Measurements from ENCODE around the gene RPGRIP1L. TPM values are rescaled to one million over a fixed set of nuclear protein-coding genes. Genes with fewer than 3 reads are reported as not detected.

The RPGRIP1L gene
- polyA plus RNA-seq, 6 donors from 2014 or later: 2.0 to 3.4 (median 2.7) TPM

- Mint-ChIP-seq H3K9me3 (peaks cover 0 to 9% (median 5%) of the 10 kb centered on the region in 7 donors), H3K4me1 (no peaks in the 10 kb centered on the region), H3K4me3 (no peak overlapping the region), H3K27me3 (no peaks in the 10 kb centered on the region), H3K27ac (no peak overlapping the region), H3K36me3 (peaks cover 5 to 13% of the 10 kb centered on the region in 2 donors)
- DNase-seq (no peak), ATAC-seq (ENCODE audit: low read depth in 2 of 2) (no peak)
Measured at GRCh38 chr16:53600616-53601015, 103.0 kb downstream of the RPGRIP1L start.

- Mint-ChIP-seq H3K4me1 (no peaks in the 10 kb centered on the region), H3K36me3 (peaks cover 5 to 18% of the 10 kb centered on the region in 2 donors), H3K9me3 (peaks cover 4 to 12% (median 8%) of the 10 kb centered on the region in 7 donors), H3K4me3 (no peak overlapping the region), H3K27me3 (no peaks in the 10 kb centered on the region), H3K27ac (no peak overlapping the region)
- ATAC-seq (ENCODE audit: low read depth in 2 of 2): no peak
- DNase-seq: no peak
Measured at GRCh38 chr16:53600126-53600525, 103.5 kb downstream of the RPGRIP1L start.

GRCh38 chr16:53599548-53599947 lies 104.1 kb downstream of the RPGRIP1L start:
- Mint-ChIP-seq H3K27me3 (no peaks in the 10 kb centered on the region), H3K36me3 (peaks cover 5 to 21% of the 10 kb centered on the region in 2 donors), H3K4me1 (no peaks in the 10 kb centered on the region), H3K4me3 (no peak overlapping the region), H3K27ac (peak overlapping the region in 1 of 6 donors; percentile 40), H3K9me3 (peaks cover 5 to 18% (median 9%) of the 10 kb centered on the region in 7 donors)
- no peak for ATAC-seq (ENCODE audit: low read depth in 2 of 2)
- DNase-seq: no peak

- no peak for ATAC-seq (ENCODE audit: low read depth in 2 of 2)
- DNase-seq: no peak
- no peaks in the 10 kb centered on the region for H3K27me3 Mint-ChIP-seq
- H3K4me3 Mint-ChIP-seq: no peak overlapping the region
- peaks cover 5 to 21% of the 10 kb centered on the region in 2 donors for H3K36me3 Mint-ChIP-seq
- H3K9me3 Mint-ChIP-seq: peaks cover 5 to 22% (median 9%) of the 10 kb centered on the region in 7 donors
- no peak overlapping the region for H3K27ac Mint-ChIP-seq
- no peaks in the 10 kb centered on the region for H3K4me1 Mint-ChIP-seq
Measured at GRCh38 chr16:53598511-53599275, 105.0 kb downstream of the RPGRIP1L start.

- ATAC-seq (ENCODE audit: low read depth in 2 of 2) (no peak), DNase-seq (no peak)
- Mint-ChIP-seq H3K36me3 (peaks cover 5 to 21% of the 10 kb centered on the region in 2 donors), H3K27ac (no peak overlapping the region), H3K9me3 (peaks cover 5 to 22% (median 9%) of the 10 kb centered on the region in 7 donors), H3K27me3 (no peaks in the 10 kb centered on the region), H3K4me3 (no peak overlapping the region), H3K4me1 (no peaks in the 10 kb centered on the region)
Measured at GRCh38 chr16:53597776-53598175, 105.9 kb downstream of the RPGRIP1L start.

GRCh38 chr16:53588081-53588648 lies 115.5 kb downstream of the RPGRIP1L start:
- DNase-seq (no peak), ATAC-seq (ENCODE audit: low read depth in 2 of 2) (no peak)
- H3K4me3 Mint-ChIP-seq: no peak overlapping the region
- H3K4me1 Mint-ChIP-seq: no peaks in the 10 kb centered on the region
- peaks cover 0 to 22% (median 10%) of the 10 kb centered on the region in 7 donors for H3K9me3 Mint-ChIP-seq
- H3K36me3 Mint-ChIP-seq: peaks cover 0 to 7% of the 10 kb centered on the region in 2 donors
- H3K27ac Mint-ChIP-seq: no peak overlapping the region
- H3K27me3 Mint-ChIP-seq: peaks cover 0 to 6% (median 3%) of the 10 kb centered on the region in 3 donors

- DNase-seq: no peak
- H3K27ac Mint-ChIP-seq: no peak overlapping the region
- no peak overlapping the region for H3K4me3 Mint-ChIP-seq
- H3K36me3 Mint-ChIP-seq: no peaks in the 10 kb centered on the region
- H3K4me1 Mint-ChIP-seq: no peaks in the 10 kb centered on the region
- no peak for ATAC-seq (ENCODE audit: low read depth in 2 of 2)
- peaks cover 0 to 1% (median 0%) of the 10 kb centered on the region in 7 donors for H3K9me3 Mint-ChIP-seq
- H3K27me3 Mint-ChIP-seq: peaks cover 0 to 10% (median 9%) of the 10 kb centered on the region in 3 donors
Measured at GRCh38 chr16:53583401-53583800, 120.3 kb downstream of the RPGRIP1L start.

- ATAC-seq (ENCODE audit: low read depth in 2 of 2) (no peak), DNase-seq (no peak)
- H3K4me3 Mint-ChIP-seq: no peak overlapping the region
- H3K4me1 Mint-ChIP-seq: no peaks in the 10 kb centered on the region
- no peaks in the 10 kb centered on the region for H3K36me3 Mint-ChIP-seq
- no peak overlapping the region for H3K27ac Mint-ChIP-seq
- no peaks in the 10 kb centered on the region for H3K9me3 Mint-ChIP-seq
- H3K27me3 Mint-ChIP-seq: peaks cover 3 to 10% (median 9%) of the 10 kb centered on the region in 3 donors
Measured at GRCh38 chr16:53581784-53582183, 121.9 kb downstream of the RPGRIP1L start.

- no peaks in the 10 kb centered on the region for H3K9me3 Mint-ChIP-seq
- DNase-seq (no peak), ATAC-seq (ENCODE audit: low read depth in 2 of 2) (no peak)
- no peak overlapping the region for H3K27ac Mint-ChIP-seq
- H3K36me3 Mint-ChIP-seq: no peaks in the 10 kb centered on the region
- peaks cover 3 to 10% (median 9%) of the 10 kb centered on the region in 3 donors for H3K27me3 Mint-ChIP-seq
- no peak overlapping the region for H3K4me3 Mint-ChIP-seq
- no peaks in the 10 kb centered on the region for H3K4me1 Mint-ChIP-seq
Measured at GRCh38 chr16:53580038-53580802, 123.4 kb downstream of the RPGRIP1L start.

GRCh38 chr16:53576904-53577303 lies 126.8 kb downstream of the RPGRIP1L start:
- no peak overlapping the region for H3K4me3 Mint-ChIP-seq
- DNase-seq (no peak), ATAC-seq (ENCODE audit: low read depth in 2 of 2) (no peak)
- peaks cover 3 to 10% (median 9%) of the 10 kb centered on the region in 3 donors for H3K27me3 Mint-ChIP-seq
- H3K36me3 Mint-ChIP-seq: peaks cover under 1% of the 10 kb centered on the region in 2 donors
- no peaks in the 10 kb centered on the region for H3K4me1 Mint-ChIP-seq
- H3K27ac Mint-ChIP-seq: peak overlapping the region in 1 of 6 donors; percentile 21
- H3K9me3 Mint-ChIP-seq: peaks cover 0 to 17% (median 15%) of the 10 kb centered on the region in 7 donors

- Mint-ChIP-seq H3K27ac (no peak overlapping the region), H3K4me3 (no peak overlapping the region), H3K36me3 (peaks cover 7 to 8% of the 10 kb centered on the region in 2 donors), H3K9me3 (peaks cover 5 to 24% (median 21%) of the 10 kb centered on the region in 7 donors), H3K4me1 (no peaks in the 10 kb centered on the region), H3K27me3 (peaks cover 3 to 15% (median 9%) of the 10 kb centered on the region in 3 donors)
- DNase-seq (no peak), ATAC-seq (ENCODE audit: low read depth in 2 of 2) (no peak)
Measured at GRCh38 chr16:53576210-53576609, 127.4 kb downstream of the RPGRIP1L start.

GRCh38 chr16:53571763-53572162 lies 131.9 kb downstream of the RPGRIP1L start:
- DNase-seq (no peak), ATAC-seq (ENCODE audit: low read depth in 2 of 2) (no peak)
- H3K9me3 Mint-ChIP-seq: peaks cover 10 to 40% (median 24%) of the 10 kb centered on the region in 7 donors
- H3K4me1 Mint-ChIP-seq: no peaks in the 10 kb centered on the region
- no peak overlapping the region for H3K27ac Mint-ChIP-seq
- peaks cover 13 to 15% of the 10 kb centered on the region in 2 donors for H3K36me3 Mint-ChIP-seq
- peaks cover 9 to 23% (median 15%) of the 10 kb centered on the region in 3 donors for H3K27me3 Mint-ChIP-seq
- H3K4me3 Mint-ChIP-seq: no peak overlapping the region

- DNase-seq (no peak), ATAC-seq (ENCODE audit: low read depth in 2 of 2) (no peak)
- H3K9me3 Mint-ChIP-seq: peaks cover 7 to 22% (median 13%) of the 10 kb centered on the region in 7 donors
- H3K27me3 Mint-ChIP-seq: peaks cover 14 to 22% (median 19%) of the 10 kb centered on the region in 3 donors
- H3K27ac Mint-ChIP-seq: peak overlapping the region in 1 of 6 donors; percentile 22
- H3K36me3 Mint-ChIP-seq: peaks cover 10 to 12% of the 10 kb centered on the region in 2 donors
- no peak overlapping the region for H3K4me3 Mint-ChIP-seq
- H3K4me1 Mint-ChIP-seq: no peaks in the 10 kb centered on the region
Measured at GRCh38 chr16:53566552-53567245, 137.0 kb downstream of the RPGRIP1L start.

Data from naive B cell (primary cell).